Measurements from ENCODE around the gene NLRP2B.
"Not testable (repeated sequence)": the region's sequence is repeated elsewhere in the genome, so short reads cannot be mapped to it uniquely, and the experiment has no call there.

Gene NLRP2B

DNA sequence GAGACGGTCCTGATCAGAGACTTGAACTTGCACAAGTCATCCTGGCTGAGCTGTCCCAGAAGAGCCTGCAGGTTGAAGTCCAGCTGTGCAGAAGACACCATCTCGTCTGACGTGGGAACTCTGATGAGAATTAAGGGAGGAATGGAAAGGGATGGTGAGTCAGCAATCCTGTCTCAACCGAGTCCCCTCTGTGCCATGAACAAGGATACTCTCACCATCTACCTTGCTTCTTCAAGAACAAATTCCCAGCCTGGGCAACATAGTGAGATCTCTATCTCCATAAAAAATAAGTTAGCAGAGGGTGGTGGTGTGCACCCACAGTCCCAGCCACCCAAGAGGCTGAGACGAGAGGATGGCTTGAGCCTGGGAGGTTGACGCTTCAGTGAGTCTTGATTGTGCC lies at the start of gene NLRP2B:
Gene NLRP2B, minus strand, starts transcription at position 101 of the 400 bp plus-strand sequence.
- DNase-seq, result no peak

DNA sequence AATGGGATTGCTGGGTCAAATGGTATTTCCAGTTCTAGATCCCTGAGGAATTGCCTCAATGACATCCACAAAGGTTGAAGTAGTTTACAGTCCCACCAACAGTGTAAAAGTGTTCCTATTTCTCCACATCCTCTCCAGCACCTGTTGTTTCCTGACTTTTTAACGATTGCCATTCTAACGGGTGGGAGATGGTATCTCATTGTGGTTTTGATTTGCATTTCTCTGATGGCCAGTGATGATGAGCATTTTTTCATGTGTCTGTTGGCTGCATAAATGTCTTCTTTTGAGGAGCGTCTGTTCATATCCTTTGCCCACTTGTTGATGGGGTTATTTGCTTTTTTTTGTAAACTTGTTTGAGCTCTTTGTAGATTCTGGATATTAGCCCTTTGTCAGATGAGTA lies 45.9 kb upstream of the NLRP2B start:
- DNase-seq, result not testable (repeated sequence)

- DNase-seq, result no peak
Observed at GRCh38 chrX:57681341-57681740, 1.3 kb upstream of the NLRP2B start.

DNA sequence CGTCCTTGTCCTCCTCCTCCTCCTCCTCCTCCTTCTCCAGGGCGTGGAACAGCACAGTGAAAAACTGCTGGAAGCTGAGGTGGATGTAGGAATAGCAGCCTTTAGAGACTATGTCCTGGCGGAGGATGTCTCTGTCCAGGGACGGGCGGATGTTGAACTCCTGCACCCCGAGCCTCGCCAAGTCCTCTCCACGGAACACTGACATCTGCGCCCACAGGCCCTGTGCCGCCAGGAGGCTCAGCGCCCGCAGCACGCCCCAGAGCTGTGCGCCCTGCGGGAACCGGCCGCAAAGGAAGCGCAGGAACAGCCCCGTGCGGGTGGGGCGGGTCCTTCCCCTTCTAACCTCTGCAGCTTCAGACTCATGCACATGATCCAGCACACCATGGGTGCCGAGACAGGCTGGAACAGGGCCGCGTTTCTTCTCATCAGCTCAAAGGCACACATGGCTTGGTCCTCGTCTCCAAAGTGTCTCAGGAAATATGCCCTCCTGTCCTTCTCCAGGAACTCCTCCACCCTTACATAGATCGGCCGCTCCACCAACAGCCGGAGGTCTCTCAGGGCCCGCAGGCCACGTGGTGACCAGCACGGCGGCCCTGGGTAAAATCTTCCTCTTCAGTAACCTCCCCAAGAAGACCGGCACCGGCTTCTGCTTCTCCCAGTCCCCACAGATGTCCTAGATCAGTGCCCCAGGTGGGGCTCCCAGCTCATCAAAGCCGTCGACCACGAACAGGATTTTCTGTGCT lies 1.2 kb downstream of the NLRP2B start:
- DNase-seq, result no peak

DNA sequence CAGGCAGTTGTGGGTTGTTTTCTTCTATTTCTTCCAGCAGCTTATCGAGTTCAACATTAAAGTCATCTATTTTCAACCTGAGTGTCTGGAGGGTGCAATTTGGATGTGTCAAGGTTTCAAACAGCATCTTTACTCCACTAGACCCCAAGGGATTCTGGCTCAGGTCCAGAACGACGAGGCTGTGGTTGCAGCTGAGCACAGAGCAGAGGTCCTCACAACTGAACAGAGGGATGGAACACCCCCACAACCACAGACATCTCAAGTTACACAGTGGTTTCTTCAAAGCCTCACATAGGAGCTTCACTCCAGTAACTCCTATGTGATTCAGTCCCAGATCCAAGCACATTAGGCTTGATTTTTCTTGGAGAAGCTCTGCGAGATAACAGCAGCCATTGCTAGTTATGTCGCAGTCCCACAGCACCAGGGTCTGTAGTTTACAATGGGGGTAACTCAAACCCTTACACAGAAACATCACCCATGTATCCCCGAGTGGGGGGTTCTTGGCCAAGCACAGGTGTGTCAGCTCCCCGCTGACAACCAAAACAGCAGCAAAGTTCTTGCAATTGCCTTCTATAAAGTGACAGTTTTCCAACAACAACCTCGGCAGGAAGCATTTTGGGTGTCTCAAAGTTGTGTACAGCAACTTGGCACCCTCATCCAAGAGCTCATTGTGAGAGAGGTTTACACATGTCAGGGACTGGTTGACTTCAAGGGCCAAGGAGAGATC lies 2.8 kb downstream of the NLRP2B start:
- DNase-seq, result no peak

DNA sequence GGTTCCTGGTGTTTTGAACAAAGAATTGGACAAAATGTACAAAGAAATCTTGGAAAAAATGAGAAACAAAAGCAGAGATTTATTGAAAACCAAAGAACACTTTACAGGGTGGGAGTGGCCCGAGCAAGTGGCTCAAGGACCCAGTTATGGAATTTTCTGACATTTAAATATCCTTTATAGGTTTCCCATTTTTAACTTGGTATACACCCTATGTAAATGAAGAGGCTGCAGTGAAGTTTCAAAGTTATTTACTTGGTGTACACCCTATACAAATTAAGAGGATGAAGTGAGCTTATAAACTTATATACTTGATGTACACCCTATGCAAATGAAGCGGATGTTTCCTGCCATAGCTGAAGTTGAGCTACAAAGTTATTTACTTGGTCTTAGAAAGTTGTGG lies 4.7 kb downstream of the NLRP2B start:
- DNase-seq, result no peak

DNA sequence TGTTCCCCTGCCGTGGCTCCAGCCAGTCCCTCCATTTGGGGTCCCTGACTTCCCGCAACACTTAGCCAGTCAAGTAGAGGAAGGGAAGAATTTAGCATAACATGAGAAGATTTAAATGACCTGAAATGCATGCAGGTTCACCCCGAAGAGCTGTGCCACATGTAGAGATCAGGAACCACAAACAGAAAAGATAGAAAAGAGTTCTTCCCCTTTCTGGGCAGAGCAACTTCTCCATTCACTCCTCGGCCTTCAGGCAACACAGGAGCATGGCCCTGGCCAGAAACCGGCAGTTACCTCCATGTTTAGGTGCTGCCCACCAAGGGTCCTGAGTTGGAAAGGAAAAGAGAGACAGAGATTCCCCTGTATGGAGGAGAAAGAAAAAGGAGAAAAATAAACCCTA lies 5.2 kb downstream of the NLRP2B start:
- no peak for DNase-seq

DNA sequence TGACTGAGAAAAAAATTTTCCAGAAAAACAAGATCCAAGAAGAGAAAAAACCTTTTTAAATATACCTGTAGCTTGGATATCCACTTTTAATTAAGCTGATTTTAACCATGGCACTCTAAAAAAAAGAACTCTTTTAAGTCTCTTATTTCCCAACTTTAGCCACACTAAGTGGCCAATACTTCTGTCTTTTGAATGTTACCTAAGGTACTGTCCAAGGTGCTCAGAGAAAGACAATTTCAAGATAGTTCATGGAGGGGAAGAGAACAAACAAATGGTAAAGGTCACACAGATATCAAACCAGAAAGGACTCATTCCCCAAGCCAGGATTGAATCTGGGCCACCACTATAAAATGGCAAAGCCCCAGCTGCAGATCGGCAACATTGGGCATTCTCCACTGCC lies 10.1 kb downstream of the NLRP2B start:
- no peak for DNase-seq

DNA sequence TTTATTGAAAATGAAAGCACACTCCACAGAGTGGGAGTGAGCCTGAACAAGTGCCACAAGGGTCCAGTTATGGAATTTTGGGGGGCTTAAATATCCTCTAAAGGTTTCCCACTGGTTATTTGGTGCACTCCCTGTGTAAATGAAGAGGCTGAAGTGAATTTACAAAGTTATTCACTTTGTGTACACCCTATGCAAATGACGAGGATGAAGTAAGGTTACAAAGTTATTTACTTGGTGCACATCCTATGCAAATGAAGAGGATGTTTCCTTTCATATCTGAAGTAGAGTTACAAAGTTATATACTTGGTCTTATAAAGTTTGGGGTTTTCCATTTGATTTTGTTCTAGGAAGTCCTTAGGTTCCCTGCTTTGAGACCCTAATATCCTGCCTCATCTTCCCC lies 13.1 kb downstream of the NLRP2B start:
- no peak for DNase-seq

GRCh38 chrX:57655065-57655464 lies 25.0 kb downstream of the NLRP2B start:
- no peak for DNase-seq

DNA sequence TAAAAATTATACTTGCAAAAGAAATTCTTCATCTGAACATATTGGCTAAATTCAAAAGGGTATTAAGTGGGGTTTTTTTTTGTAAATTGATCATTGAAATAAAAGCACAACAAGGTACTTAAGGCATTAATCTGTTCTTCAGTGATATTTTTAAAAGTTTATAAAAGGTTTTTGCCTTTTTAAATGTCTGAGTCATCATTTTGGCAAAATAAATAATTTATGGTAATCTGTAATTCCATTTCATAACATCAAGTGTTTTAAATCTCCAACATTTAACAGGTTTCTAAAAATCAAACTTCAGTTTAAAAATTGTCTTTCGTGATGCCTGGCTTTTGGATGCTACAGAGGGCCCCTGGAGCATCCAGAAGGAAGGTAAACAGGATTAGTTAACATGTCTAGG lies 27.4 kb downstream of the NLRP2B start:
- no peak for DNase-seq

DNA sequence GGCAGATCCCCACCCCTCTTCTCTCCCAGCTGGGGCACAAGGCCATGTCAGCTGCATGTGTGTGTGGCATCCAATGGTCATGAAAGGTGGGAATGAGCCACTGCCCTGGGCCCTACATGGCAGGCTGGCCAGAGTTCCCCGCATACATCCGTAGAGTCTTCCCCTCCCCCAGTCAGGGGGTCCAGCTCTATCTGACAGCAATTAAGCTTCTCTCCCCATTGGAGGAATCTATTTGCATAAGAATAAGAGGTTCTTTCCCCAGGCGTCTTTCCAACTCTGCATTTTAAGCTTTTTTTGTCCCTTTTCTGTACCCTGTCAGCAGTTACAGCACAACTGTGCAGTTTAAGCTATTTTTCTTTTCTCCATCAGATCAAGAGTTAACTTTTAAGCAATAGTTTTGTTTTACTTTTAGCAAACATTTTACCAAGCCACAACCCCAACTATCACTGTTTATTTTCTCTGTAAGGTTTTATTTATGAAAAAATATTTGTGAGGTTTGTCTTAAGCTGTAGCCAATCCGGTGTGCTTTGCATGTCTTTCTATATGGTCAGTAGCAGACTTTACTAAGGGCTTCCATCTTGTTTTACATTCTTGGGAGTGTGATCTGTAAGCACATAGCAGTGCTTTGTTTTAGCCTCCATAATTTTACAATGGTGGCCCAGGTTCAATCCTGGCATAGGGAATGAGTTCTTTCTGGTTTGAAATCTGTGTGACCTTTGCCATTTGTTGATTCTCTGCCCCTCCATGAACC lies 28.7 kb downstream of the NLRP2B start:
- no peak for DNase-seq

- no peak for DNase-seq
Observed at GRCh38 chrX:57647020-57647419, 33.0 kb downstream of the NLRP2B start.

- DNase-seq, result no peak
Observed at GRCh38 chrX:57643698-57644097, 36.4 kb downstream of the NLRP2B start.

- DNase-seq, result no peak
Observed at GRCh38 chrX:57641338-57641737, 38.7 kb downstream of the NLRP2B start.

- no peak for DNase-seq
Observed at GRCh38 chrX:57640674-57641016, 39.4 kb downstream of the NLRP2B start.

- not testable (repeated sequence) for DNase-seq
Observed at GRCh38 chrX:57629438-57629837, 50.6 kb downstream of the NLRP2B start.
